ENCODE results near the gene SEMA7A. TPM values are rescaled to one million over a fixed set of nuclear protein-coding genes. Genes with fewer than 3 reads are reported as not detected.

SEMA7A gene
- total RNA-seq, 2 donors from 2014 or later: 8.1 to 8.2 TPM

- no peak overlapping the region for H3K27ac ChIP-seq (ENCODE audit: low read depth, low read length)
- peaks cover 17% of the 10 kb centered on the region for H3K36me3 Mint-ChIP-seq (ENCODE audit: low read depth)
- no peaks in the 10 kb centered on the region for H3K27me3 Mint-ChIP-seq (ENCODE audit: insufficient read depth)
- H3K36me3 ChIP-seq (ENCODE audit: control insufficient read depth, insufficient read depth, low read length): peaks cover 27% of the 10 kb centered on the region
- WGBS, 2 experiments (ENCODE audit: insufficient coverage in 1 of 2, insufficient read length in 1 of 2): 95 to 97% methylated on average over 8 to 12 of the region's 12 CpGs
- TF ChIP-seq CTCF (conservative IDR thresholded peaks at IDR 0.05): no peak
- H3K4me1 Mint-ChIP-seq: no peaks in the 10 kb centered on the region
- no peaks in the 10 kb centered on the region for H3K27me3 ChIP-seq (ENCODE audit: control insufficient read depth, insufficient read depth, low read length, poor library complexity, severe bottlenecking)
- H3K4me1 ChIP-seq (ENCODE audit: control insufficient read depth, insufficient read depth, low read length): peaks cover 3% of the 10 kb centered on the region
- H3K27ac Mint-ChIP-seq: no peak overlapping the region
- no peak overlapping the region for H3K9ac ChIP-seq (ENCODE audit: extremely low read depth, low read length, poor library complexity, severe bottlenecking)
- no peaks in the 10 kb centered on the region for H3K9me3 ChIP-seq (ENCODE audit: control insufficient read depth, low read length)
- no peak for DNase-seq
- no peaks in the 10 kb centered on the region for H3K9me3 Mint-ChIP-seq
- no peak overlapping the region for H3K4me3 ChIP-seq (ENCODE audit: low read length)
- no peak overlapping the region for H3K4me3 Mint-ChIP-seq
Observed at GRCh38 chr15:74414603-74415338, 19.0 kb downstream of the SEMA7A start.

GRCh38 chr15:74414081-74414580, 19.6 kb downstream of the SEMA7A start:
- no peak for TF ChIP-seq CTCF (conservative IDR thresholded peaks at IDR 0.05)
- no peak overlapping the region for H3K4me3 Mint-ChIP-seq
- DNase-seq: no peak
- Histone ChIP-seq H3K36me3 (ENCODE audit: control insufficient read depth, insufficient read depth, low read length) (peaks cover 27% of the 10 kb centered on the region), H3K4me3 (ENCODE audit: low read length) (no peak overlapping the region), H3K27ac (ENCODE audit: low read depth, low read length) (no peak overlapping the region), H3K4me1 (ENCODE audit: control insufficient read depth, insufficient read depth, low read length) (peaks cover 3% of the 10 kb centered on the region), H3K9me3 (ENCODE audit: control insufficient read depth, low read length) (no peaks in the 10 kb centered on the region), H3K9ac (ENCODE audit: extremely low read depth, low read length, poor library complexity, severe bottlenecking) (no peak overlapping the region), H3K27me3 (ENCODE audit: control insufficient read depth, insufficient read depth, low read length, poor library complexity, severe bottlenecking) (no peaks in the 10 kb centered on the region)
- no peaks in the 10 kb centered on the region for H3K27me3 Mint-ChIP-seq (ENCODE audit: insufficient read depth)
- no peaks in the 10 kb centered on the region for H3K9me3 Mint-ChIP-seq
- WGBS, 2 experiments (ENCODE audit: insufficient coverage in 1 of 2, insufficient read length in 1 of 2): 90 to 96% methylated on average over 4 to 5 of the region's 5 CpGs
- no peak overlapping the region for H3K27ac Mint-ChIP-seq
- no peaks in the 10 kb centered on the region for H3K4me1 Mint-ChIP-seq
- H3K36me3 Mint-ChIP-seq (ENCODE audit: low read depth): peaks cover 17% of the 10 kb centered on the region

GRCh38 chr15:74413350-74414080, 20.2 kb downstream of the SEMA7A start:
- no peaks in the 10 kb centered on the region for H3K4me1 Mint-ChIP-seq
- TF ChIP-seq CTCF (conservative IDR thresholded peaks at IDR 0.05): no peak
- no peak overlapping the region for H3K4me3 Mint-ChIP-seq
- H3K36me3 Mint-ChIP-seq (ENCODE audit: low read depth): peaks cover 17% of the 10 kb centered on the region
- Histone ChIP-seq H3K36me3 (ENCODE audit: control insufficient read depth, insufficient read depth, low read length) (peaks cover 27% of the 10 kb centered on the region), H3K9ac (ENCODE audit: extremely low read depth, low read length, poor library complexity, severe bottlenecking) (no peak overlapping the region), H3K27me3 (ENCODE audit: control insufficient read depth, insufficient read depth, low read length, poor library complexity, severe bottlenecking) (no peaks in the 10 kb centered on the region), H3K4me1 (ENCODE audit: control insufficient read depth, insufficient read depth, low read length) (no peaks in the 10 kb centered on the region), H3K27ac (ENCODE audit: low read depth, low read length) (no peak overlapping the region), H3K4me3 (ENCODE audit: low read length) (no peak overlapping the region), H3K9me3 (ENCODE audit: control insufficient read depth, low read length) (no peaks in the 10 kb centered on the region)
- 90 to 92% methylated on average over 8 to 9 of the region's 9 CpGs for WGBS, 2 experiments (ENCODE audit: insufficient coverage in 1 of 2, insufficient read length in 1 of 2)
- H3K27ac Mint-ChIP-seq: no peak overlapping the region
- DNase-seq: no peak
- H3K27me3 Mint-ChIP-seq (ENCODE audit: insufficient read depth): no peaks in the 10 kb centered on the region
- no peaks in the 10 kb centered on the region for H3K9me3 Mint-ChIP-seq

Data from endodermal cell (in vitro differentiated cells).